ENCODE measurements around the gene BTBD2.

Gene BTBD2

DNA sequence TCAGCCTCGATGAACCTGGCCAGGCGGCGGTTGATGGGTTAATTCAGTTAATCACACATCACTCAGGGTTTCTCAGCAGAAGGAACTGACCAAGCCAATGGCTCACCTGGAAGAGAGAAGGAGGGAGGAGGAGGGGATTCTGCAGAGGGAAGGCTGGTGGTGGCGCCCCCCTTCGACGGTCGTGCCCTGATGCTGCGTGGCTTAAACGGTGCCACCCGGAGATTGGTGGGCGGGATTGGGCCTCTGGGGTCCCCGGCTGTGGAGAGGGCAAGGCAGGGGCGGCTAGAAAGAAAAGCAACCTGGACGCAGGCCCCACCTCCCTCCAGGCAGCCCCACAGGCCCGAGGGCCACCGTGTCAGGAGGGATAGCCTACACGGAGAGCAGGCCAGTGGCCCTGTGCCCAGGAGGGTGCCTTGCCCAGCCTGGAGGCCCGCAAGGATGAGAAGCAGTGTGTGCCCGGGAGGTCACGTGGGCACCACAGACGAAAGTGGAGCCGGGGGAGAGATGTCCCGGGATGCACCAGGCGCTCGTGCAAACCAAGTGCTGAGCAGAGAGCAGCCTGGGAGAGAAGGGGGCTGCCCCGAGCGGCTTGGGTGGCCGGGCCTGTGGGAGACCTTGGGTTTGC, 58.5 kb downstream of the BTBD2 start:
- no peak for DNase-seq

DNA sequence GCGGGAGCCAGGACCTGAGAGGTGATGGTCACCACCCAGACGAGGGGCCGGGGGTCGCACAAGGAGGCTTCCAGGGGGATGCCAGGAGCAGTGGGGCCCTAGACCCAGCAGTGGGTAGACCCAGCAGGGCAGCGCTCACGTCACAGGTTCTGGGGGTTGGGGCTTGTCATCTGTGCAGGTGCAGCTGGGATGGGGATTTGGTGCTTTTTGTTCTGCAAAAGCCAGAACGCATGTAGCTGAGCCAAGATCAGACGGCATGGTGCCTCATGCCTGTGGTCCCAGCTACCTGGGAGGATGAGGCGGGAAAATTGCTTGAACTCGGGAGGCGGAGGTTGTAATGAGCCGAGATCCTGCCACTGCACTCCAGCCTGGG, 59.4 kb downstream of the BTBD2 start:
- no peak for DNase-seq

DNA sequence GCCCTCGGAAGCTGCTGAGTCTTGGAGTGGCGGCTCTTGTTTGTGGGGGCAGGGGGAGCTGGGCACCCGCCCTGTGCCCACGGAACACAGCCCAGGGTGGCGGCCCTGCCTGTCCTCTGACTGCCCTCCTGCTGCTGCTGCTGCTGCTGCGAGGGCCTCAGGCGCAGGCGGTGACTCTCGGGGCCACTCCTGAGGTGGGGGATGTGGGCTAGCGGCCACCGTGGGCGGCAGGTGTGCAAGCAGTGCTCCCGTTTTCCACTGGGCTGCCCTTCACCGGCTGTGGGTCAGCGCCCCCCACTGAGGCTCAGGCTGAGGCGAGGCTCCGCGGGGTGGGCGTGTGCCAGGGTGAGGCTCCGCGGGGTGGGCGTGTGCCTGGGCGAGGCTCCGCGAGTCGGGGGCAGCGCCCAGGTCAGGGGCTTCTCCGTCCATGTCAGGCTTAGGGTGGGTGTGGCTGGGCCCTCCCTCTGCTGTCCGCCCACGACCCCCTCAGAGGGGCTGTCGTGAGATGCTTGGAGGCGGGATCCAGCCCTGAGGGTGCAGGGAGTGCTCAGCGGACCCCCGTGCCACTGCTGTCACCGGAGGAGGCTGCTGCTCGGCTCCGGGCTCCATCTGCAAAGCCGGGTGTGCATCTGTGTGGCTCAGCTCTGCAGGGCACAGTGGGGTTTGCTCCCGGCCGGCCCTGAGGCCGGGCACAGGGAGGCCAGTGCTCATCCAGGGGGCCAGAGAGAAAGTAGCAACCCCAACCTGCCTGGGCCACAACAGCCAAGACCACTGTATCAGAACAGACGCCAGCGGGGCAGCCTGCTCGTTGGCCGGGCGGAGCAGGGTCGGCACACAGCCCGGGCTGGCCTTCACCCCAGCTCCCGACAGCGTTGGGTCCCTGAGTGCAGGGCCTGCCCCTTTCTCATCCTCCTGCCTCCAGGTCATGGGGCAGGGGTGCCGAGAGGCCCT, 60.1 kb downstream of the BTBD2 start:
- no peak for DNase-seq

DNA sequence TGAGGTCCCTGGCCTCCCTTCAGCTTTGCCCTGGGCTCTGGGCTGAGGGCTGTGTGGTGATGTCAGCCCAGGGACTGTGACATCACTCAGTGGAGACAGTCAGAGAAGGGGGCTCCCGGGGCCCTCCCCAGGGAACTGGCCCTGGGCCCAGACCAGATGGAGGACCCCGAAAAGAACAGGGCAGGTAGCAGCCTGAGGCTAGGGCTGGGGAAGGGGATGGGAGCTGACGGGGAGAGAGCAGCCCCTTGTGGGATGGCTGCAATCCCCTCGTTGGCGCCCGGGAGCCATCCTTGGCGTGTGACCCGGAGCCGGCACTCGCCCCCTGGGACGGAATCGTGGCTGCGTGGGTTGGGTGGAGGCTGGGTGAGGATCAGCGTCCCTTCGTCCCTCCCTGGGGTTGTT, 61.0 kb downstream of the BTBD2 start:
- no peak for DNase-seq

DNA sequence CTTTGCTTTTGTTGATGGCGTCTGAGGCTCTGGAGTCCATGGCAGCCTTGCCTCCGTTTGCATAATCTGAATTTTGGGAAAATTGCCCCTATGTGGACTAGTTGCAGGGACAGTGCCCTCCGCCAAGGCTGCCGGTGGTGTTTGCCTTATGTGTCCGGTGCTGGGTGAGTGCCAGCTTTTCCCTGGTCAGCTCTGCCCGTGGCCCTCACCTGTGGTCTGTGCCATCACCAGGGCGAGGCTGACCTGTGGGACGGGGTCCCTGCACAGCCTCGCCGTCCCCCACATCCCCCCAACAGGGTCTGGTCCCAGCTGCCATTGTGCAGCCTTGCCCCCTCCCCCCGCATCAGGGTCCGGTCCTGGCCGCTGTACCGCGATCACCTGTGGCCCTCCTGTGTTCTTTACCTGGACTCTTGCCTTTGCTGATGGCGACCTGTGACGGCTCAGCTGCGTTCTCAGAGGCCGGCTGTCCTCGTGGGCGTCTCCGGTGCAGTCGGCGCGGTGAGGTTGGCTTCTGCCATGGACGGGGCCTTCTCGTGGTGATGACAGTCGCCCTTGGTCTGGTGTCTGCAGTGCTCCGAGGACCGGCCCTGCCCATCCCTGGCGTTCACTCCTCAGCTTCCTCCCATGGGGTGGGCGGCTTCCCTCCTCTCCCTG, 61.9 kb downstream of the BTBD2 start:
- DNase-seq, result no peak

DNA sequence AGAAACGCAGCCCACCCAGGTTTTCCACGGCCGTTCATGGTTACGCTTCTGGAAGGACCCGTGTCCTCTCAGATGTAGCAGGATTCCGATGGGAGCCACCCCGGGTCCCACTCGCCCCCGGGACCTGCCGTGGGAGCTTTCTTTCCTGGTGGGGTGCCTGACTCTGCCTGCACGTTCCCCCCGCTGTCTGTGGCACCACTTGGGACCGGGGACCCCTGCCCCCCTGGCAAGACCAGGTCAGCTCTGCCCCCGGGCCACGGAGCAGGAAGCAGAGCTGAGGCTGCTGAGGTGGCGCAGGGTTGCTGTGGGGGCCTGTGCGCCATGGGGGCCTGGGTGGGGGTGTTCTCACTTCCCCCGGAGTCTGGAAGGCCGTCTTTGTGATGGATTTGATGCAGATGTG, 62.5 kb downstream of the BTBD2 start:
- no peak for DNase-seq

DNA sequence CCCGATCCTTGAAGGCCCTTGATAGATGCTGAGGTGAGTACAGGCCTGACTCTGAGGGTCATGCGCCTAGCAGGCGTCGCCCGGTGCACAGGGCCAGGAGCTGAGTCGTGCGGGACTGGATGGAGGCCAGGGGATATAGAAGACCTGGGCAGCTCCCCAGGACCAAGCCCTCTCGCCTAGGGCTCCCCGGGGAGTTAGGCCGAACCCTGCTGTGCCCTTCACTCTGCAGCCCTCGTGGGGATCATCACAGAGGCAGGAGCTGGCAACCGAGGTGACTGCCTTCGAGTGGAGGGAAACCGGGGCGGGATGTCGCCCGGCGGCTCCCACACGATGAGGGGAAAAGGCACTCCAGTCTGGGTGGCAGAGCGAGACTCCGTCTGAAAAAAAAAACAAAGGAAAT, 62.9 kb downstream of the BTBD2 start:
- DNase-seq, result no peak

DNA sequence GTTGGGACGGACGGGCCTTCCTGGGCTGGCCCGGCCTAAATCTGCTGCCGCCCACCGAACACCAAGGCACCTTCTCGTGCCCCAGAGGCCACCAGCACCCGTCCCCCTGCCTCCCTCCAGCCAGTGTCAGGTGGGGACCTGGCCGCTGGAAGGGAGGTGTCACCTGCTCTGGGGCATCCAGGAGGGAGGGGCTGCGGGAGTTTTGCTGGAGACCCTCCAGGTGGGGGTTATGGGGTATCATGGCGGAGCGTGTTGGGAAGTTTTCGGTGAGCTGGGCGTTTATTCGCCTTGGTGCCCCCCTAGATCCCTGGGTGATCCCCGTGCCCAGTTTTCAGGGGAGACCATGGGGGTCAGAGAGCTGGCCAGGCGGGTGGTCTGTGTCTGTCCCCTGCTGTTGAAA, 64.9 kb downstream of the BTBD2 start:
- no peak for DNase-seq

DNA sequence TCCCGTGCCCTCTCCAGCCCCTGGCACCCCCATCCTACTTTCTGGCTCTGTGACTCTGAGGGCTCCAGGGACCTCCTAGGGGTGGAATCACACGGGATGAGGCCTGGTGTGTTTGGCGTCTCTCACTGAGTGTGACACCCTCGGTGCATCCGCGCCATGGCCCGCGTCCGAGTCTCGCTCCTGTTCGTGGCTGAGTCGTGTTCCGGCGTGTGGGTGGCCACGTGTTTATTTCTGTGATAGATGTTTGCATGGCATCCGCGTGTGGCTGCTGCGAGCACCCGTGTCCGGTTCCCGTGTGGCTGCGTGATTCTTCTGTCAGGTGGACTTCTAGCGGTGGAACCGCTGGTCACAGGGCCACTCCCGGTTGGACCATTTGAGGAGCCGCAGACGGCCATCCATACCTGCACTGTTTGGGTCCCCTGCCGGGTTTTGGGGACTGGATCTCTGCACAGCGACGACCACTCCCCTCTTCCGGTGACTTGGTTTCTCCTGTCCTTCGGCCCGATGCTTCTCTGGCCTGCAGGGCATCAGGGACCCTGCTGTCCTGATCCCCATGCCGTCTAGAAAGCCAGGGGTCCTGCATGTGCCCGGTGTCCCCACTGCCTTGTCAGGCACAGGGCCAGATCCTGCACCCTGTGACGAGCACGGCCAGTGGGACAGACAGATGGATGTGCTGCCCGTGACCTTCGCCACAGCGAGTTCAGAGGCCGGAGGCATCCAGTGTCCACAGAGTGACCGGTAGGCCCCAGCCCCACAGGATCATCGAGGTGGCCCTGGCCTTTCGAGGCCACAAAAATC, 66.0 kb downstream of the BTBD2 start:
- DNase-seq, result no peak

DNA sequence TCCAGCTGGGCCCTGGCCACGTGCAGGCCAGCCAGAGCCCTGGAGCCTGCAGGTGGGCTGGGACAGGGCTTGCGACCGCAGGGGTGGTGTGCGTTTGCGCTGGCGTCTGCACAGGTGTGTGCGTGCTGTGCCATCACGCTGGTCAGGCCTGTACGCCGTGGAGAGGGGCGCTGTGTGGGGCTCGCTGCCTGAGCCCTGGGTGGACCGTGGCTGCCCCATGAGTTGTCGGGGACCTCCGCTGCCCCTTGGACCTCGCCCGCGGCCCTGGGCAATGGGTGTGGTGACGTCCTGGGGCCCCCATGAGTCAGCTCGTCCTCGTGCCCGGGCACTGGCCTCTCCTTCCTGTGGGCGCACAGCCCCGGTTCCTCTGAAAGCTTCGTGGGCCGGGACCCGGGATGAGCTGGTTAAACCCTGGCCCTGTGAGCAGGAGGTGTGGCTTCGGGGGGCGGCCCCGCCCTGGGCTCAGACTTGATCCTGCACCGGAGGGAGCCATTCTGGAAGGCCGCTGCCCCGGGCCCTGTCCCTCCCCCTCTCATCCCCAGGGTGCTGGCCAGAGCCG, 67.8 kb downstream of the BTBD2 start:
- DNase-seq, result no peak

DNA sequence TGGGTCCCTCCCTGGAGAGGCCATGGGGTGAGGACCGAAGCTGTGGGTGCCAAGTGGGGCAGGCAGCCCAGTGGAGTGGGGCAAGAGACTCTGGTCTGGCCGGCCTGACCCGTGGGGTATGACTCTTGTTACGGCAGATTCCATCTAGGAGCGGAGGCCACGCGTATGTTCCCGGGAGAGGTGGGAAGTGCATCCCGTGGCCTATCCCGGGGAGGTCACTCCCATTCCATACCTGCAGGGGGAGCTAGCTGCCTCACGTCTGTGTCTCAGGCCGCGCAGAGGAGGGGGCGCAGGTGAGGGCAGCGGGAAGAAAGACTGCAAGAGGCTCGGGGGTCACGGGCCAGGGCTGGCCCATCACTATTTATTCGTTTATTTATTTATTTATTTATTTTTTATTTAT, 69.6 kb downstream of the BTBD2 start:
- no peak for DNase-seq

DNA sequence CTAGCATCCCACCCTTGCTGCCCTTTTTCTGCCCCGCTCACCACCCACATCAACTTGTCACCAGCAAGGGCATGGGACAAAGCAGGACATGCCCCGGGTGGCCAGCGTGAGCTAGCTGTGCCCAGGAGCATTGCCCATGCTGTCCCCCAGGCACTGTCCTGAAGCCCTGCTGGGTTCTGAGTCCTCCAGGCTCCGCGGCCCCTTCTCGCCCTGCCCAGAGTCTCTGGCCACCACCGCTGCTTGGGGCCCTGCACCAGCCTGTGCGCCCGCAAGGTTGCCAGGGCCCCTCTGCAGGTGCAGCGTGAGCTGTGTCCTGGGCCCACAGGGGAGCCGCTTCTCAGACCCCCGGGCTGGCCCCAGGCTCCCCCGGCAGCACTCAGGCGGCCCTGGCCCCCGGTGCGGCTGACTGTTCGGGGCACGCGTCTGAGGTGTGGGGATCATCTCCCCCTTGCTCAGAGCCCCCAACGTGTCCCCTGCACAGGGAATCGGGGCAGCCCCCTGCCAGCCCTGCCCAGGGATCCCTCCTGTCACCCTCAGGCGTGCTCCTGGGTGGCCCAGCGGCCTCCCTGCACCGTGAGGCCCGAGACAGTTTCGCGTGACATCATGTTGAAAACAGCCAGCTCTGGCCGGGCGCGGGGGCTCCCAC, 70.5 kb downstream of the BTBD2 start:
- no peak for DNase-seq

DNA sequence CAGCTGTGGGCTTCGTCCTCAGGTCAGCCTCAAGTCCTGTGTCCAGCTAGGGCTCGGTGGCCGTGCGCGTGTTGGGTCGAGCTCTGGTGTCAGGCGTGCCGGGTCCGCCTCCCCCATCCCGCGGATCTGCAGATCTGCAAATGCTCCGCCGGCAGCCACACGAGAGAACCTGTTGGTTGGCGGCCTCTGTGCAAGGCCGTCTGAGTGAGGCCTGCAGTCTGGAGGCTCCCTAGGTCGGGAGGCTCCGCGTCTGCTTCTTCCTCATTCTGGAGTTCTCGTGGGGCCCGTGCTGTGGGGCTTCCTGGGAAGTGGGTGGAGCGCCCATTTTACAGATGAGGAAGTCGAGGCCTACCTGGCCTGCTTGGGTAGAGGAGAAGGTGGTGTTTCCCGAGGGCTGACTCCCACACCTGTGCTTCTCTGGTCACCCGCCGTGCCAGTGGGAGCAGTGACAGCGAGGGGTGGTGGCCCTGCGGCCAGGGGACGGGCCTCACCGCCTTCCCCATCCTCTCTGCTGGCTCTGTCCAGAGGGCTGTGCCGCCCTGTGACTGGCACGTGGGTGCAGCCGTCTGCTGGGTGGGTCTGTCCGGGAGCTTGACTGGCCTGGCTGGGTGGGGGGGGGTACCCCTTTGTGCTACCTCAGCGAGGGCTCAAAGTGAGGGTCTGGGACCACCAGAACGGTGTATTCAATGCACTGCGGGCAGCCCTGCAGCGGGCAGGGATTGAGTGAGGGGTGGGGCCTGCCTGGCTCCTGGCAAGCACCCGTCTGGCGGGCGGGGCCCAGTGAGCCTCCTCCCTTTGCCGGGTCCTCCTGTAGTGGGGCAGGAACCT, 71.2 kb downstream of the BTBD2 start:
- no peak for DNase-seq

DNA sequence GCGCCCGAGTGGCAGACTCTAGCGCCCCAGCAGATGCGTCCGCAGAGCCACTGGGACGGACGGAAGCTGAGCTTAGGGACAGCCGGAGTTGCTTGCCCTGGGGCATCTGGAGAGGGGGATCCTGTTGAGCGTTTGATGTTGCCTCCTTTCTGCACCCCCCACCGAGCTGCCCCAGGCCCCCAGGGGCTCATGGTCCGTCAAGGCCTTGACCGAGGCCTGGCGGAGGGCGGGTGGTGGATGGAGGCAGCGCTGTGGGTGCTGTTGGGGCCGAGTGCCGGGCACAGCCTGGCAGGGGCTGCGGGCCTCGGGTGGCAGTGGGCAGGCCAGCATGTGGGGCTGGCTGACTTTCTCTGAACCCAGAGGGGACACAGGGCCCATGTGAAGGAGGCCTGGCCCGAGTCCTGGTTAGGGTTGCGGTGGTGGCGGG, 71.8 kb downstream of the BTBD2 start:
- no peak for DNase-seq

DNA sequence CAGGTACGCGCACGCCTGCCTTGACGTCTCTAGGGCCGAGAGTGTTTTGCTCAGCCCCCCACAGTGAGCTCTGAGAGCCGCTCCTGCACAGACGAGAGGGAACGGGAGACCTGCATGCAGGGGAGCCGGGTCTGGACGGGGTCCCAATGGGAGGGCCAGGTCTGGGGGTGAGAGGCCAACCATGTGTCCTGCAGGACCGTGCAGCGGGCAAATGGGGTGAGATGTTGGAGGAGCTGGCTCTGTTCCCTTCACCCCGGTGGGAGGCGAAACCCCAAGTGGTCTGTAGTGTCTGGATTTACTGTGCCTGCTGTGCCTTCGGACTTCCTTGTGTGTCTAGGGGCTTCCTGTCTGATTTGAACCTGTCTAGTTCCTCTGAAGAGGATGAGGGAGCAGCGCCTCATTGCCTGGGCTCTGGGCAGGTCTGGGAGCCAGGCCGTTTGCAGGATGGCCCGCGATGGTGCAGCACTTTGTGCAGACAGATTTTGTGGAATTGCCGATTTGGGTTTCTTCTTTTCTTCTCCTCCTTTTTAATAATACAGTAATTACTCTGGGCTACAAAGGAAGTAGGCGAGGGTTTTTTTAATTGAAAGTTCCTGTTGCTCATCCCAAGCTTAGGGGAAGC, 72.5 kb downstream of the BTBD2 start:
- DNase-seq, result no peak

DNA sequence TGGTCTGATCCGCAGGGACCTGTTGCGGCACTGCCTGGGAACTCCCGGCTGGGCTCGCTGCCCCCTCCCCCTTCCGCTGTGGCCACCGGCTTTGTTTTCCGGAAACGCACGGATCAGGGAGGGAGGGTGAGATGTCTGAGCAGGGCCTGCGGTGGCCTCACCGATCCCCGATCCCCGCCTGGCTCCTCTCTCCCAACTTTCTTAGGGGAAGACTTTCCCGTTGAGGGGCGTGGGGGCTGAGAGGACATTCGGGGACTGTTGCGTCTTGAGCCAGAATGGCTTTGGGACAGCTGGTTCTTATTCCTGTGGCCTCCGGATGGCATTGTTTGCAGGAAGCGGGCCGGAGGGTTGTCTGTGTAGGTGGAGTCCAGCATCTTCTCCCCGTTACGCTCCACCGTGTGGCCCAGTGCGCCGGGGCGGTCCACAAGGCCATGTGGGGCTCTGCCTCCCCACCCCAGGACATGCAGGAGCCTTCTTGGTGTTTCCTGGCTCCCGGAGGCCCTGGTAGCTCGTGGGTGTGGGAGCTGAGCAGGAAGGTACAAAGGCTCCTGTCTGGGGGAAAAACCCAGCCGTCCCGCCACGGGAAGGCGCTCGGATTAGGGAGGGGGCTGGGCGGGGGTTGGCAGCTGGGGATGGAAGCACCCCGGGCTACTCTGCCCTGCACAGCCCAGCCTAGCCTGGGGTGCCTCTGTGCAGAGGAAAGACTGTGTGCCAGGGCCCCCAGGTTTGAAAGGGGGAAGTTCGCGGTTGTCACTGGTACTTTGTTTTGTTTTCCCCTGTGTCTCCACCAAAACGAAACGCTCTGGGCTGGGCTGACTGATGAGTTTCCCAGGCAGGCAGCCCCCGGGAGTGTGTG, 73.2 kb downstream of the BTBD2 start:
- peak; percentile 74 for DNase-seq

DNA sequence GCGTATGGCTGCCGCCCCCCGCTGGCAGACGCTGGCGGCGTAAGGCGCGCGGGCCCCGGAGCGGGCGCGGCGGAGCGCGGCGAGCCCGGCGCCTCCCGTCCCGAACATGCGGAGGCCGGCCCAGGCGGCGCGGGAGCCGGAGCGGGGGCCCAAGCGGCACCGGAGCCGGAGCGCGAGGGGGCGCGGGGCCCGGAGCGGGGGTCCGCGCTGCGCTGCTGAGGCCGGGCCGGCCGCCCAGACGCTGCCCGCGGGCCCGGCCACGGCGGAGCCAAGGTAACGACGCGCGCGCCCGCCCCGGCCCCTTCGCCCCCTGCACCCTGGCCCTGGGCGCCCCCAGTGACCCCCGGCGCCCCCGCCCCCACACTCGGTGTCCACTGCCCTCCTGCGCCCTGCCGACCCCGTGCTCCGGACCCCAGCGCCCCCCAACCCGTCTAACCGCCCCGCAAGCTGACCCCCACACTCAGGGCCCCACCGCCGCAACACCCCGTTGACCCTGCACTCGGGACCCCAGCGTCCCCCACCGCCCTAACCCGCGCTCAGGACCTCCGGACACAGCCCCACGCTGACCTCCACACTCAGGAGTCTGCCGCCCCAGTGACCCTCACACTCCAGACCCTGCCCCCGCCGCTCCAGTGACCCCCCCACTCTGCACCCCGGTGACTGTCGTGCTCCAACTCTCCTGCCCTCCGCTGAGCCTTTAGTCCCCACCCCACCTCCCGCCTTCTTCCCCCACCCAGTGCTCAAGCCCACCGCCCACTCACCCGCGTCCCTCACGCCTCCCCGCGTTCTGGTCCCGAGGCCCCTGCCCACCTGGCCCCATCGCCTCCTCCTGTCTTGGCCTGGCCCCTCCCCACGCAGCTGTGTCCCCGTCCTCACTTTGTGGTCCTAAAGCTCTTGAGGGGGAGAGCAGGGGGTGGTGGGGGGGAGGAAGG, 74.1 kb downstream of the BTBD2 start, which contains the start of gene CSNK1G2:
Gene CSNK1G2, plus strand, starts transcription at position 27 of the 932 bp plus-strand sequence. CDS start 28,601 bp downstream, outside the sequence.
- no peak for DNase-seq

DNA sequence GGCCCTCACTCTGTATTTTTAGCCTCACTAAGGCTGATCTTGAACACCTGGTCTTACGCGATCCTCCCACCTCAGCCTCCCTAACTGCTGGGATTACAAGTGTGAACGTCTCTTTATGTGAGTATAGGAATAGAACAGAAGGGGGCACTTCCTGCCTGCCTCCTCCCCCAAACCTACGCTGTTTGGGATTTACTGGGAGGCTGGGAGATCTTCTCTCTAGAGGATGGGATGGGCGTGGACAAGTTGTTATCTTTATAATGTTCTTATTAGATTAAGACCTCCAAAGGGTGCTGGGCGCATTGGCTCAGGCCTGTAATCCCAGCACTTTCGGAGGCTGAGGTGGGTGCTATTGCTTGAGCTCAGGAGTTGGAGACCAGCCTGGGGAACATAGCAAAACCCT, 77.4 kb downstream of the BTBD2 start:
- DNase-seq, result no peak

Data from right hindlimb (tissue), 1 donor.